Right cardiac atrium (tissue), 5 donors: ENCODE measurements around the gene PLA2G10. TPM values are rescaled to one million over a fixed set of nuclear protein-coding genes. Genes with fewer than 3 reads are reported as not detected.
"Not testable (repeated sequence)": the region's sequence is repeated elsewhere in the genome, so short reads cannot be mapped to it uniquely, and the experiment has no call there.

Experiments
- ATAC-seq, 2 donors: fragments of 200-7000 bp; cut with Tn5 transposase; one replicate each; pipeline versions ENCODE4 v1.8.0 to v1.9.1; 2020; ENCODE audit warnings: moderate library complexity in 2 of 2, mild to moderate bottlenecking in 1 of 2
- DNase-seq, 3 donors: peaks; one replicate each; pipeline ENCODE4 v3.0.0-alpha.2; 2020
- H3K27ac ChIP-seq: one replicate; pipeline ENCODE4 v1.5.1; 2013; ENCODE audit warnings: mild to moderate bottlenecking, low read length, control low read depth, moderate library complexity
- H3K27me3 ChIP-seq: one replicate; pipeline ENCODE4 v1.6.1; 2013; ENCODE audit not compliant: control insufficient read depth, insufficient read depth
- H3K4me1 ChIP-seq: one replicate; pipeline ENCODE4 v1.6.1; 2013; ENCODE audit warnings: low read length; ENCODE audit not compliant: control insufficient read depth, insufficient read depth
- H3K4me3 ChIP-seq: one replicate; pipeline ENCODE4 v1.5.1; 2013; ENCODE audit warnings: low read length, control low read depth
- H3K9me3 ChIP-seq: one replicate; pipeline ENCODE4 v1.6.1; 2013; ENCODE audit warnings: low read length; ENCODE audit not compliant: control insufficient read depth
- WGBS: extraction: QIAGEN DNeasy Blood & Tissue Kit; methylation state at CpG from one replicate; pipeline ENCODE4 v1.1.7; 2013; 5-methylcytosine and 5-hydroxymethylcytosine counted together
- intact Hi-C, 4 donors: fragments of 100-400 bp; cut with DNase I; formaldehyde crosslinking; loops; one replicate each; pipeline versions ENCODE4 v1.11.0 to v1.14.0; 2022 to 2023
- polyA plus RNA-seq: library from polyadenylated mRNA; stranded (reverse); fragments of 200-250 nt; gene quantifications from one replicate; pipeline ENCODE4 v1.2.3, GENCODE V29; 2013
- total RNA-seq, 4 donors: library from RNA; stranded (reverse); fragmentation: NEBNext Ultra II Directional; extraction: Animal tissue kit (Norgen Biotek cat#: 25700); gene quantifications; one replicate each; pipeline ENCODE4 v1.2.1, GENCODE V29; 2021
- donor health status: healthy with polysubstance abuse.
- donor health status: DM: no; HTN: yes; CAD: no.
- donor health status: DM: no; HTN: no; CAD: no.
- donor health status: DM: no; HTN: yes; CAD: no; lungs with severe emphysema.
- donor health status: DM: yes; HTN: yes; CAD: no.

The PLA2G10 gene
- total and polyA plus RNA-seq, 5 donors: not detected

DNA sequence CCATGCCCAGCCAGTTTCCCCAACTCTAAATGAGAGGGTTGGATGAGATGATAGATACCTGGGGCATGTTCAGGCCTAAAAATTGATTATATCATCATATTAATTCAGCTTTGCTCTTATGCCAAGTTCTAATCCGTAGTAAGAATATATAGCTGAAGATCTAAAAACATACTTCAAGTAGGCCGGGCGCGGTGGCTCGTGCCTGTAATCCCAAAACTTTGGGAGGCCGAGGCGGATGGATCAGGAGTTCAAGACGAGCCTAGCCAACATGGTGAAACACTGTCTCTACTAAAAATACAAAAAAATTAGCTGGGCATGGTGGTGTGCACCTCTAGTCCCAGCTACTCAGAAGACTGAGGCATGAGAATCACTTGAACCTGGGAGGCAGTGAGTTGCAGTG lies 12.0 kb downstream of the PLA2G10 start:
- Histone ChIP-seq H3K27ac (no peak overlapping the region), H3K27me3 (no peaks in the 10 kb centered on the region), H3K9me3 (no peaks in the 10 kb centered on the region), H3K4me1 (no peaks in the 10 kb centered on the region), H3K4me3 (no peak overlapping the region)
- WGBS: 93% methylated on average over 8 of the region's 8 CpGs
- DNase-seq (no peak), ATAC-seq (no peak)
- intact Hi-C loops: no loop called here

DNA sequence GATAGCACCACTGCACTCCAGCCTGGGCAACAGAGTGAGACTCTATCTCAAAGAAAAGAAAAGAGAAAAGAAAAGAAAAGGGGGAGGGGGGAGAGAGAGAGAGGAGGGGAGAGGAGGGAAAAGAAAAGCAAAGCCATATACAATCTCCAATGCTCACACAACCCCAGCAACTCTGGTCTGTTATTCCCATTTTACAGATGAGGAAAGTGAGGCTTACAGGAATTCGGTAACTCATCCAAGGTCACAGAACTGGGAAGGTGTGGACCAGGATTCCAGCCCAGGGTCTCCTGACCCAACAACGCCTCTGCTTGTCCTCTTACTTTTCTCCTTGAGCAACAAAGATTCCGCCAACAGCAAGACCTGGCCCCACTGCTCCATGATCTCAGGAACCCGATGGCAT lies 13.0 kb downstream of the PLA2G10 start:
- Histone ChIP-seq H3K4me3 (no peak overlapping the region), H3K27ac (no peak overlapping the region), H3K4me1 (no peaks in the 10 kb centered on the region), H3K9me3 (no peaks in the 10 kb centered on the region), H3K27me3 (no peaks in the 10 kb centered on the region)
- intact Hi-C loops: no loop called here
- DNase-seq (no peak), ATAC-seq (no peak)
- 95% methylated on average over 4 of the region's 4 CpGs for WGBS

DNA sequence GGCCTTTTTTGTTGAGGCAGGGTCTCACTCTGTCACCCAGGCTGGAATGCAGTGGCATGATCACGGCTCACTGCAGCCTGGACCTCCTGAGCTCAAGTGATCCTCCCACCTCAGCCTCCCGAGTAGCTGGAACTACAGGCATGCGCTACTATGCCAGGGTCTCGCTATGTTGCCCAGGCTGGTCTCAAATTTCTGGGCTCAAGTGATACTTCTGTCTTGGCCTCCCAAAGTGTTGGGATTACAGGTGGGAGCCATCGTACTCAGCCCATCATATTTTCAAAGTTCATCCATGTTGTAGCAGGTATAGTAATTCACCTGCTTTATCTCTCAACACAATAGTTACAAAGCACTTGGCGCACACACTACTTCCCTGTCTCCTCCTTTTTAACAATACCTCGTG lies 13.7 kb downstream of the PLA2G10 start:
- H3K27ac ChIP-seq, H3K4me1 ChIP-seq, ATAC-seq, H3K4me3 ChIP-seq, DNase-seq, H3K27me3 ChIP-seq, H3K9me3 ChIP-seq, intact Hi-C loops: not testable (repeated sequence)
- WGBS: 86% methylated on average over 7 of the region's 7 CpGs

DNA sequence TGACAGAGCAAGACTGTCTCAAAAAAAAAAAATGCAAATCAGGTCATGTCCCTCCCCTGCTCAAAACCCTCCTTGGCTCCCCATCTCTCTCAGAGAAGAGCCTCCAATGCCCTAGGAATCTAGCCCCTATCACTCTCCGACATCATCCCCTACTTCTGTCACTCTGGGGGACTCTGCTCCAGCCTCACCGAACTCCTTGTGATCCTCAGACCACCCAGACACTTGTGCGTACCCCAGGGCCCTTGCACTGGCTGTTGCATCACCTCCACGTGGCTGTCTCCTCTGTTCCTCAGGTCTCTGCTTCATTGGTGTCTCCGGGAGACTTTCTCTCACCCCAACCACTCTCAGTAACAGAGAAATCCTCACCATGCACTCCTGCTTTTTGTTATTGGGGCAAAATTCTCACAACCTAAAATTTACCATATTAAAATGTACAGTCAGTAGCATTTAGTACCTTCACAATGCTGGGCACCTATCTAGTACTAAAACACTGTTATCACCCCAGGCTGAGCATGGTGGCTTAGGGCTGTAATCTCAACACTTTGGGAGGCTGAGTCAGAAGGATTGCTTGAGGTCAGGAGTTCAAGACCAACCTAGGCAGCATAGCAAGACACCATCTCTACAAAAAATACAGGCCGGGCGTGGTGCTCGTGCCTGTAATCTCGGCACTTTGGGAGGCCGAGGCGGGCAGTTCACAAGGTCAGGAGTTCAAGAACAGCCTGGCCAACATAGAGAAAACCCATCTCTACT lies 15.2 kb downstream of the PLA2G10 start:
- DNase-seq: no peak
- intact Hi-C loops: no loop called here
- WGBS: 76% methylated on average over 11 of the region's 11 CpGs

DNA sequence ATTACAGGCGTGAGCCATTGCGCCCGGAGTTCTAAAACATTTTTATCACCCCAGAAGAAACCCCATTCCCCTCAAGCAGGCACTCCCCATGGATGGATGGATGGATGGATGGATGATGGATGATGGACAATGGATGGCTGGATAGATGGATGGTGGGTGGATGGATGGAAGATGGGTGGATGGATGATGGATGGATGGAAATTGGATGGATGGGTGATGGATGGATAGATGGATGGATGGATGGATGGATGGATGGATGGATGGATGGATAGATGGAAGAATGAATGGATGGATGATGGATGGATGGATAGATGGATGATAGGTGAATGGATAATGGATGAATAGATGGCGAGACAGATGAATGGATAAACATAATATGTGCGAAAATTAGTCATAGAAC lies 16.5 kb downstream of the PLA2G10 start:
- 91% methylated on average over 5 of the region's 5 CpGs for WGBS
- intact Hi-C loops: no loop called here
- ATAC-seq (no peak), DNase-seq (no peak)
- H3K4me3 ChIP-seq: no peak overlapping the region
- no peaks in the 10 kb centered on the region for H3K9me3 ChIP-seq
- no peaks in the 10 kb centered on the region for H3K4me1 ChIP-seq
- no peaks in the 10 kb centered on the region for H3K27me3 ChIP-seq
- no peak overlapping the region for H3K27ac ChIP-seq

More for the DNA sequence above, 15.2 kb downstream of the PLA2G10 start:
- H3K27me3 ChIP-seq: no peaks in the 10 kb centered on the region
- H3K4me1 ChIP-seq: no peaks in the 10 kb centered on the region
- no peak overlapping the region for H3K4me3 ChIP-seq
- H3K27ac ChIP-seq: no peak overlapping the region
- no peak for ATAC-seq
- no peaks in the 10 kb centered on the region for H3K9me3 ChIP-seq

DNA sequence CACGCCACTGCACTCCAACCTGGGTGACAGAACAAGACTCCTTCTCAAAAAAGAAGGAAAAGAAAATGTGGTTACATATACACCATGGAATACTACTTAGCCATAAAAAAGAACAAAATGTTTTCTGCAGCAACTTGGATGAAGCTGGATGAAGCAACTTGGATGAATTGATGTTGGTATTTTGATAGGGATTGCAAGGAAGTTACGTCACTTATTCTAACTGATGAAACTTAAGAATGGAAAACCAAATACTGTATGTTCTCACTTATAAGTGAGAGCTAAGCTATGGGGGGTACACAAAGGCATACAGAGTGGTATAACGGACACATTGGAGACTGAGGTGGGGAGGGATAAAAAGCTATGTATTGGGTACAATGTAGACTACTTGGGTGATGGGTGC lies 17.5 kb downstream of the PLA2G10 start:
- Histone ChIP-seq H3K27ac (no peak overlapping the region), H3K9me3 (no peaks in the 10 kb centered on the region), H3K27me3 (no peaks in the 10 kb centered on the region), H3K4me1 (no peaks in the 10 kb centered on the region), H3K4me3 (no peak overlapping the region)
- no peak for ATAC-seq
- WGBS: 85% methylated on average over 3 of the region's 3 CpGs
- DNase-seq: no peak
- intact Hi-C loops: no loop called here

DNA sequence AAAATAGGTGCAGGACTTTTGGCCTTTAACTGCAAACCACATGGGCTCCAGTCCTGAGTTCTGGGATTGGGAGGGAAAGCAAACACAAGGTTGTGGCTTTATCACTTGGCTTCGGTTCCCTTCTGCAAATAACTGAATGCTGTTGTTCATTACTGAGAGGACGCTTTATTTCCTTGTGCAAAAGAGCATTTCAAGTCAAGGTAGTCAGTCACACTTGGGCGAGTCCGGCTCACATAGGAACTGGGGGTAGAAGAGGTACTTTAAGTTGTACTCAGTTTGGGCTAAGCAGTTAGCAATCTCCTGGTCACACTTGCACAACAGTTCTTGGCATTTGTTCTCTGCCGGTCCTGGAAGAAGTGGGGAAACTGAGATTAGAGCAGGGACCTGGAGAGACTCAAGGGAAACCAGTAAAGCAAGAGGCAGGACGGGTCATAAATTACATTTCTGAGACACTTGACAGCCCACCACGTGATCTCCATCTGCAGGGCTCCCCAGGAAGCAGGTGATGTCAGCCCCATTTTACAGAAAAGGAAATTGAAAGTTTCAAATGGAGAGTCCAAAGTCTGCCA lies 21.6 kb downstream of the PLA2G10 start:
- Histone ChIP-seq H3K9me3 (no peaks in the 10 kb centered on the region), H3K27ac (no peak overlapping the region), H3K27me3 (no peaks in the 10 kb centered on the region), H3K4me3 (no peak overlapping the region), H3K4me1 (no peaks in the 10 kb centered on the region)
- 56% methylated on average over 7 of the region's 7 CpGs for WGBS
- DNase-seq (no peak), ATAC-seq (no peak)
- intact Hi-C loops: no loop called here

DNA sequence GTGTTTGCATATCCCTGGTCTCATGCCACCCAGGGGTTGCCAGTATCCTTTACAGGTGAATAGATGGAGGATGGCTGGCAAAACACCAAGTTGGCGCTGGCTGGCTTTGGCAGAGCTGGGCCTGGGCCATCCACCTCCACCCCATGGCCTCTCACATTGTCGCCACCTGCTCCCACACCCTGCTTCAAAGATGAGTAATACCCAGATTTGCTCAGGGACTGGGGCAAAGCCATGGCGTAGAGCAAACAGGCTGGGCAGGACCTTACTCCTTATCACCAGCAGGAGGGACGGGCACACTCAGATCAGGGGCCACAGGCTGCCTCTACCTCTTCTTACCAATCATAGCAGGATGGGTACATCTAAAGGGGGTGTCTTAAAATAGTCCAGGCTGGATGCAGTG lies 24.3 kb downstream of the PLA2G10 start:
- DNase-seq (no peak), ATAC-seq (peak in 1 of 2 donors; percentile 65)
- no peaks in the 10 kb centered on the region for H3K4me1 ChIP-seq
- no peak overlapping the region for H3K27ac ChIP-seq
- H3K27me3 ChIP-seq: no peaks in the 10 kb centered on the region
- WGBS: 91% methylated on average over 4 of the region's 4 CpGs
- no peaks in the 10 kb centered on the region for H3K9me3 ChIP-seq
- no peak overlapping the region for H3K4me3 ChIP-seq
- intact Hi-C loops: no loop called here

DNA sequence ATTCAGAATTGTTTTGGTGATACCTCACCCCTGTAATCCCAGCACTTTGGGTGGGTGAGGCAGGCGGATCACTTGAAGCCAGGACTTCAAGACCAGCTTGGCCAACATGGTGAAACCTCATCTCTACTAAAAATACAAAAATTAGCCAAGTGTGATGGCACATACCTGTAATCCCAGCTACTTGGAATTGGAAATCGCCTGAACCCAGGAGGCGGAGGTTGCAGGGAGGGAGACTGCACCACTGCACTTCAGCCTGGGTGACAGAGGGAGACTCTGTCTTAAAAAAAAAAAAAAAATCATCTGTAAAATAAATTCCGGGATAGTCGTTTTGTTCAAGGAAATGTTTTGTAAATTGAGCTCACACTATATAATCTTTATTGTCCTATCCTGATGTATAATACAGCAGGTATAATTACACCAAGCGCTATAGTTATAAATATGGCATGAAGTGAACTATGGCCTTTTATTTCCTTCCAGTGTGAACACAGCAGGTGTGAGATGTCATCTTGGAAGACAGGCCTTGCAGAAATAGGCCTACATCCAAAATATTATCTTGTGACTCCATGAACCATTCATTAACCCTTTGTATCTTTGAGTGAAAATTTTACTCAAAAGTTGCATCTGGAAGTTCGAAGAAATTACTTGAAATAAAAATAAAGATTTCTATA lies 25.4 kb downstream of the PLA2G10 start:
- DNase-seq: no peak
- no peak for ATAC-seq
- 79% methylated on average over 7 of the region's 7 CpGs for WGBS
- no peaks in the 10 kb centered on the region for H3K27me3 ChIP-seq
- intact Hi-C loops: no loop called here
- H3K27ac ChIP-seq: no peak overlapping the region
- no peaks in the 10 kb centered on the region for H3K4me1 ChIP-seq
- no peaks in the 10 kb centered on the region for H3K9me3 ChIP-seq
- no peak overlapping the region for H3K4me3 ChIP-seq

DNA sequence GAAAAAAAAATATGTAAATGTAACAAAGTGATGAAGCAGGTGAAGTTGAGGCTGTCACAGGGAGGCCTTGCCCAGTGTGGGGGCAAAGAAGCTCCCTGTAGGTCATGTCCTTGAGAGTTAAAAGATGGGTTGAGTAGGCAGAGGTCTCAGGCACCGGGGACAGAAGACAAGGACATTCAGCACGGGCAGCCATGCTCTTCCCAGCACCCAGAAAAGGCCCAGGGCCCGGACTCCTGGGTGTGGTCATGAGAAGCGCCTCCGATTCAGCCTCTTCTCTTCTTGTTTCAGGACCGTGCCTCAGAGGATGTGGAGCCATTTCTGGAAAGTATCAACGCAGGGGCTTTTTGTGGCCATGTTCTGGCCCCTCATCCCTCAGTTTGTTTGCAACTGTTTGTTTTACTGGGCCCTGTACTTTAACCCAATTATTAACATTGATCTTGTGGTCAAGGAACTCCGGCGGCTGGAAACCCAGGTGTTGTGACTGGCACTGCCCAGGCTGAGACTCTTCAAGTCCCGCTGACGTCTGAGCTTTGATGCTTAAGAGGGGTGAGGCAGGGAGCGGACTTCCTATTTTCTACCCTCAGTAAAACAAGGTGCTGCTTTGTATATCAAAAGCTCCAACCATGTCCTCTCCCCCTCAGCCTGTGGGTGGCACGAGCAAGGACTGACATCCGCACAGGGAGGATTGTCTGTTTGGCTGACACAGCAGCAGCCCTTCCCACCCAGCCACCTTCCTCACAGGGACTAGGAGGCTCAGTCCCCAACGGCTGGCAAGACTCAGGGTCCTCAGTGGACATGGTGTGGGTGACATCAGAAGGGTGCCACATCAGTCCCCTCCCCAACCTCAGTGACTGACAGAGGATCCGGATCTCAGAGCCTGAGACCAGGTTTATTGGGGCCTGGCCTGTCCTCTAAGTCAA lies 26.5 kb downstream of the PLA2G10 start:
- Histone ChIP-seq H3K9me3 (no peaks in the 10 kb centered on the region), H3K27me3 (no peaks in the 10 kb centered on the region), H3K4me3 (no peak overlapping the region), H3K27ac (no peak overlapping the region), H3K4me1 (no peaks in the 10 kb centered on the region)
- intact Hi-C loops: no loop called here
- DNase-seq (no peak), ATAC-seq (no peak)
- WGBS: 88% methylated on average over 16 of the region's 16 CpGs

DNA sequence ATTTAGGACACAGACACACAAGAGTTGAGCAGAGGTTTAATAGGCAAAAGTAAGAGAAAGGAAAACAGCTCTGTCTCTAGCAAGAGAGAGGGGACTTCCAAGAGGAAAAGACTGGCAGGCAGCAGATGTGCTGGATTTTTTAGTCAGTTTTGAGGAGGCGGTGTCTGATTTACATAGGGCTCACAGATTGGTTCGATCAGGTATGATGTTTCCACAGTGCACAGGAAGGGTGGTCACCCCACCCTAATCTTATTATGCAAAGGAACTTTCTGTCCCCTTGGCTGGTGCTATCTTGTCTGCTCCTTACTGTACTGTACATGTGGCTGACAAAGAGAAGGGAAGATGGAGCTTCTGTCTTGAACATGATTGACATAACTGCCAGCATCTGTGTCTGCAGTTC lies 36.0 kb downstream of the PLA2G10 start:
- Histone ChIP-seq H3K4me3 (no peak overlapping the region), H3K9me3 (no peaks in the 10 kb centered on the region), H3K27ac (no peak overlapping the region), H3K27me3 (no peaks in the 10 kb centered on the region), H3K4me1 (no peaks in the 10 kb centered on the region)
- 81% methylated on average over 2 of the region's 2 CpGs for WGBS
- ATAC-seq (peak in 1 of 2 donors; percentile 56), DNase-seq (no peak)
- intact Hi-C loops: no loop called here
